CD4-positive, alpha-beta T cell treated with Interleukin-17A for 1 hour (primary cell): ENCODE measurements around the gene PHLPP2.
A peak's percentile ranks its signal among the peaks of the same experiment; 100 is the strongest.
"Not testable (repeated sequence)": the region's sequence is repeated elsewhere in the genome, so short reads cannot be mapped to it uniquely, and the experiment has no call there.

Experiments used
- DNase-seq: peaks from one replicate; pipeline ENCODE4 v3.0.0-alpha.2; 2020

The PHLPP2 gene

GRCh38 chr16:71712501-71712900 is 12.0 kb downstream of the PHLPP2 start:
- DNase-seq, result no peak

- no peak for DNase-seq
Observed at GRCh38 chr16:71711789-71712188, 12.7 kb downstream of the PHLPP2 start.

- DNase-seq, result no peak
Observed at GRCh38 chr16:71709229-71709781, 15.2 kb downstream of the PHLPP2 start.

GRCh38 chr16:71708696-71709095 is 15.8 kb downstream of the PHLPP2 start:
- no peak for DNase-seq

- DNase-seq, result no peak
Observed at GRCh38 chr16:71707199-71707598, 17.3 kb downstream of the PHLPP2 start.

- no peak for DNase-seq
Observed at GRCh38 chr16:71706046-71706445, 18.5 kb downstream of the PHLPP2 start.

- no peak for DNase-seq
Observed at GRCh38 chr16:71703333-71703732, 21.2 kb downstream of the PHLPP2 start.

GRCh38 chr16:71700831-71701230 is 23.7 kb downstream of the PHLPP2 start:
- DNase-seq, result peak; percentile 2

GRCh38 chr16:71698491-71698890 is 26.0 kb downstream of the PHLPP2 start:
- DNase-seq, result no peak

GRCh38 chr16:71693164-71693563 is 31.3 kb downstream of the PHLPP2 start:
- DNase-seq, result no peak

- DNase-seq, result no peak
Observed at GRCh38 chr16:71689901-71690300, 34.6 kb downstream of the PHLPP2 start.

- DNase-seq, result no peak
Observed at GRCh38 chr16:71687861-71688260, 36.6 kb downstream of the PHLPP2 start.

GRCh38 chr16:71684280-71684679 is 40.2 kb downstream of the PHLPP2 start:
- DNase-seq, result not testable (repeated sequence)

- DNase-seq, result no peak
Observed at GRCh38 chr16:71681360-71681759, 43.1 kb downstream of the PHLPP2 start.

- no peak for DNase-seq
Observed at GRCh38 chr16:71676236-71676635, 48.3 kb downstream of the PHLPP2 start.

- no peak for DNase-seq
Observed at GRCh38 chr16:71675380-71675779, 49.1 kb downstream of the PHLPP2 start.

GRCh38 chr16:71674229-71674628 is 50.3 kb downstream of the PHLPP2 start:
- no peak for DNase-seq

GRCh38 chr16:71673582-71673973 is 50.9 kb downstream of the PHLPP2 start:
- DNase-seq, result no peak

- no peak for DNase-seq
Observed at GRCh38 chr16:71672803-71673581, 51.5 kb downstream of the PHLPP2 start.

GRCh38 chr16:71672125-71672524 is 52.4 kb downstream of the PHLPP2 start:
- DNase-seq, result no peak

- DNase-seq, result no peak
Observed at GRCh38 chr16:71671165-71671564, 53.3 kb downstream of the PHLPP2 start.

GRCh38 chr16:71670537-71670936 is 54.0 kb downstream of the PHLPP2 start:
- no peak for DNase-seq

GRCh38 chr16:71669926-71670536 is 54.5 kb downstream of the PHLPP2 start:
- DNase-seq, result no peak
